ENCODE data around the gene XCR1. TPM values are rescaled to one million over a fixed set of nuclear protein-coding genes. Genes with fewer than 3 reads are reported as not detected.

The XCR1 gene
- total RNA-seq, 1 donor from 2014 or later, result not detected

- TF ChIP-seq, protein P1, sequence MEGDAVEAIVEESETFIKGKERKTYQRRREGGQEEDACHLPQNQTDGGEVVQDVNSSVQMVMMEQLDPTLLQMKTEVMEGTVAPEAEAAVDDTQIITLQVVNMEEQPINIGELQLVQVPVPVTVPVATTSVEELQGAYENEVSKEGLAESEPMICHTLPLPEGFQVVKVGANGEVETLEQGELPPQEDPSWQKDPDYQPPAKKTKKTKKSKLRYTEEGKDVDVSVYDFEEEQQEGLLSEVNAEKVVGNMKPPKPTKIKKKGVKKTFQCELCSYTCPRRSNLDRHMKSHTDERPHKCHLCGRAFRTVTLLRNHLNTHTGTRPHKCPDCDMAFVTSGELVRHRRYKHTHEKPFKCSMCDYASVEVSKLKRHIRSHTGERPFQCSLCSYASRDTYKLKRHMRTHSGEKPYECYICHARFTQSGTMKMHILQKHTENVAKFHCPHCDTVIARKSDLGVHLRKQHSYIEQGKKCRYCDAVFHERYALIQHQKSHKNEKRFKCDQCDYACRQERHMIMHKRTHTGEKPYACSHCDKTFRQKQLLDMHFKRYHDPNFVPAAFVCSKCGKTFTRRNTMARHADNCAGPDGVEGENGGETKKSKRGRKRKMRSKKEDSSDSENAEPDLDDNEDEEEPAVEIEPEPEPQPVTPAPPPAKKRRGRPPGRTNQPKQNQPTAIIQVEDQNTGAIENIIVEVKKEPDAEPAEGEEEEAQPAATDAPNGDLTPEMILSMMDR (conservative IDR thresholded peaks at IDR 0.05; ENCODE audit: low read depth, low read length), result no peak
- DNase-seq (ENCODE audit: low read depth), result no peak
- H3K4me3 ChIP-seq (ENCODE audit: low read depth, low read length), result peak within 1 kb of the TSS; percentile 89
These were observed 31.8 kb downstream of the XCR1 start, which contains the start of gene FYCO1 for GRCh38 chr3:45995236-45996192. TSS of gene FYCO1 (minus strand) at chr3:45995824. CDS start at chr3:45984910, 10,914 bp downstream.

GRCh38 chr3:45994419-45995235 is 32.7 kb downstream of the XCR1 start:
- TF ChIP-seq, protein P1 (conservative IDR thresholded peaks at IDR 0.05; ENCODE audit: low read depth, low read length), result no peak

DNA sequence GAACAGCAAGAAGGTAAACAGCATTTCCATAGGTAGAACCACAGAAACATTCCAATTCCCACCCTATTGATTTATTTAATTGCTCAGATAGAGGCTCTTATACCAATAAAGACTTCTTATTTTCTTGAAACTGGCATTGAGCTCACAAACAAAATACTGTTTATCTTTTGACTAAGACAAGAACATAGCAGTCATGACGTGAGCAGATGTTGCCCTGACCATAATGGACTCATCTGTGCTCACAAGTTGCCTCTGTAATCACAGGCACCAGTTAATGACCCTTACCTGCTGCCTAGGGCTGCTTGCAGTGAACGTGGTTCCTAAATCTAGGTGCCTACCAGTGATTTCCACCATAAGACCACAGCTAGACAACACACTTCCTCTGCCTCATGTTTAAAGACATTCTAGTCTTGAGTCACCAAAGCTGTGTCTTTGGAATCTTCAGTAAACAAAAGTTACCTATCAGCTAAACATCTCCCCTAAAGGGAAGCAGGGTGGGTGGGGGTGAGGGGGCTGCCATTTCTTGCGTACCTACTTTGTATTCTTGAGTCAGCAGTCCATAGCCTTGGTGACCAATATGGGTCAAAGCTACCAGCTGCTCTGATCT is 33.8 kb downstream of the XCR1 start:
- TF ChIP-seq, protein P1 (conservative IDR thresholded peaks at IDR 0.05; ENCODE audit: low read depth, low read length), result no peak
- DNase-seq (ENCODE audit: low read depth), result no peak
- H3K4me3 ChIP-seq (ENCODE audit: low read depth, low read length), result no peak overlapping the region

More at GRCh38 chr3:45994419-45995235, 32.7 kb downstream of the XCR1 start:
- no peak for DNase-seq (ENCODE audit: low read depth)
- peak overlapping the region; percentile 89 for H3K4me3 ChIP-seq (ENCODE audit: low read depth, low read length)

- no peak overlapping the region for H3K4me3 ChIP-seq (ENCODE audit: low read depth, low read length)
- no peak for DNase-seq (ENCODE audit: low read depth)
- TF ChIP-seq, protein P1 (conservative IDR thresholded peaks at IDR 0.05; ENCODE audit: low read depth, low read length), result no peak
These were observed 34.5 kb downstream of the XCR1 start for GRCh38 chr3:45992821-45993221.

- no peak for DNase-seq (ENCODE audit: low read depth)
- TF ChIP-seq, protein P1 (conservative IDR thresholded peaks at IDR 0.05; ENCODE audit: low read depth, low read length), result no peak
- no peak overlapping the region for H3K4me3 ChIP-seq (ENCODE audit: low read depth, low read length)
These were observed 35.1 kb downstream of the XCR1 start for GRCh38 chr3:45992133-45992729.

DNA sequence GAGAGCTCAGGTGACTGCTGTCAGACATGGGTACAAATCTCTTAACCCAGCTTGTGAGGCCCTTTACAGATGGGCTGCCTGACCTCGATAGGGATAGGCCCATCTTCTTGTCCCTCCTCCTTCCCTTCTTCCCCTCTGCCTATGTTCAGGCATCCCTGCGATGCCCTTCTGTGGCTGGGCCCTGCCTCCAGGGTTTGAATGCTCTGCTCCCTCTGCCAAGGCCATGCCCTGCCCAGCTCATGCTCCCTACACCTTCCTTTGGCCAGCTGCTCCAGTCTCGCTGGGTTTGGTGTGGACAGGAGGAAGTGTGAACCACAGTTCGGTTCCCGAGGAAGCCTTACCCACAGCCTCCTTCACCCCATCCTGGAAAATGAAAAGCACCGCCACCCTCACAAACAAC is 35.9 kb downstream of the XCR1 start:
- H3K4me3 ChIP-seq (ENCODE audit: low read depth, low read length), result no peak overlapping the region
- TF ChIP-seq, protein P1 (conservative IDR thresholded peaks at IDR 0.05; ENCODE audit: low read depth, low read length), result no peak
- DNase-seq (ENCODE audit: low read depth), result no peak
